ENCODE measurements around the gene PXK.

PXK gene

GRCh38 chr3:58366699-58367098 lies 34.0 kb downstream of the PXK start:
- Histone ChIP-seq H3K27ac (ENCODE audit: low read length) (no peak overlapping the region), H3K27me3 (replicated peaks; ENCODE audit: insufficient read depth, low read length) (no peaks in the 10 kb centered on the region), H3K79me2 (ENCODE audit: low read length) (no peaks in the 10 kb centered on the region), H2AFZ (ENCODE audit: low read length) (no peak overlapping the region), H4K20me1 (ENCODE audit: insufficient read depth, low read length) (no peaks in the 10 kb centered on the region), H3K4me1 (ENCODE audit: low read length) (no peaks in the 10 kb centered on the region), H3K9me2 (replicated peaks; ENCODE audit: insufficient read depth, low read length) (no peaks in the 10 kb centered on the region; the same call in 1 of the 2 replicates), H3K4me3 (ENCODE audit: low read length) (no peak overlapping the region), H3K4me2 (ENCODE audit: low read depth, low read length) (no peak overlapping the region), H3F3A (ENCODE audit: insufficient read depth, low read length) (no peaks in the 10 kb centered on the region), H3K36me3 (replicated peaks; ENCODE audit: insufficient read depth, low read length) (no peaks in the 10 kb centered on the region), H3K9me3 (replicated peaks; ENCODE audit: insufficient read depth, low read length) (no peaks in the 10 kb centered on the region), H3K9ac (ENCODE audit: low read length) (no peak overlapping the region)
- DNase-seq: no peak
- TF ChIP-seq EZH2 (optimal IDR thresholded peaks at IDR 0.05; ENCODE audit: low read depth, low read length): no peak
- no peak for TF ChIP-seq EZH2phosphoT487 (IDR thresholded peaks at IDR 0.05; ENCODE audit: low read length)
- no peak for TF ChIP-seq CTCF (IDR thresholded peaks at IDR 0.05; ENCODE audit: low read length)

GRCh38 chr3:58369038-58369437 lies 36.3 kb downstream of the PXK start:
- Histone ChIP-seq H3K4me3 (ENCODE audit: low read length) (no peak overlapping the region), H3K9ac (ENCODE audit: low read length) (no peak overlapping the region), H3K79me2 (ENCODE audit: low read length) (no peaks in the 10 kb centered on the region), H3K36me3 (replicated peaks; ENCODE audit: insufficient read depth, low read length) (no peaks in the 10 kb centered on the region), H3K4me2 (ENCODE audit: low read depth, low read length) (no peak overlapping the region), H2AFZ (ENCODE audit: low read length) (no peak overlapping the region), H3K9me2 (replicated peaks; ENCODE audit: insufficient read depth, low read length) (no peaks in the 10 kb centered on the region; the same call in 1 of the 2 replicates), H3K9me3 (replicated peaks; ENCODE audit: insufficient read depth, low read length) (no peaks in the 10 kb centered on the region), H3K4me1 (ENCODE audit: low read length) (no peaks in the 10 kb centered on the region), H3F3A (ENCODE audit: insufficient read depth, low read length) (no peaks in the 10 kb centered on the region), H4K20me1 (ENCODE audit: insufficient read depth, low read length) (no peaks in the 10 kb centered on the region), H3K27ac (ENCODE audit: low read length) (no peak overlapping the region), H3K27me3 (replicated peaks; ENCODE audit: insufficient read depth, low read length) (no peaks in the 10 kb centered on the region)
- DNase-seq: no peak
- TF ChIP-seq EZH2 (optimal IDR thresholded peaks at IDR 0.05; ENCODE audit: low read depth, low read length) (no peak), CTCF (IDR thresholded peaks at IDR 0.05; ENCODE audit: low read length) (no peak), EZH2phosphoT487 (IDR thresholded peaks at IDR 0.05; ENCODE audit: low read length) (no peak)

GRCh38 chr3:58369876-58370275 lies 37.2 kb downstream of the PXK start:
- DNase-seq: no peak
- Histone ChIP-seq H3K36me3 (replicated peaks; ENCODE audit: insufficient read depth, low read length) (no peaks in the 10 kb centered on the region), H3K9me2 (replicated peaks; ENCODE audit: insufficient read depth, low read length) (no peaks in the 10 kb centered on the region; the same call in 1 of the 2 replicates), H3K79me2 (ENCODE audit: low read length) (no peaks in the 10 kb centered on the region), H3K9ac (ENCODE audit: low read length) (no peak overlapping the region), H3K9me3 (replicated peaks; ENCODE audit: insufficient read depth, low read length) (no peaks in the 10 kb centered on the region), H4K20me1 (ENCODE audit: insufficient read depth, low read length) (no peaks in the 10 kb centered on the region), H3K4me1 (ENCODE audit: low read length) (no peaks in the 10 kb centered on the region), H3K27ac (ENCODE audit: low read length) (no peak overlapping the region), H3K4me2 (ENCODE audit: low read depth, low read length) (no peak overlapping the region), H3K27me3 (replicated peaks; ENCODE audit: insufficient read depth, low read length) (no peaks in the 10 kb centered on the region), H3K4me3 (ENCODE audit: low read length) (no peak overlapping the region), H2AFZ (ENCODE audit: low read length) (no peak overlapping the region), H3F3A (ENCODE audit: insufficient read depth, low read length) (no peaks in the 10 kb centered on the region)
- TF ChIP-seq CTCF (IDR thresholded peaks at IDR 0.05; ENCODE audit: low read length) (no peak), EZH2 (optimal IDR thresholded peaks at IDR 0.05; ENCODE audit: low read depth, low read length) (no peak)
